ENCODE data around the gene IGFBP7.

The IGFBP7 gene

DNA sequence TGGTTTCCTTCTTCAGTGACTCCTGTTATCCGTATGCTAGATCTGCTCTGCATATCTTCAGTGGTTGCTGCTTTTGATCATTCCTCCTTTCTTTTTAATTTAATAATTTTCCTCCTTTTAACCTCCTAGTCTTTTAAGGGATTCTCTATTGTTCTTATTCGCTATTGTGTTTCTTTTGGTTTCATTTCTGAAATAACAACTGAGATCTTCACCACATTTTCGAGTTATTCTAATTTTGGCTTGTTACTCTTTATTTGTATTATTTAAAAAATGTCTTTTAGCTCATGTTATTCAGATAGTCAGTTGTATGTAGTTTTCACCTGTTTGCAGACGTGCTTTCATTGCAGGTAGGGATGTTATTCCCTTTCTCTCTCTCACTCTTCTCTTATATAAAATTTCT lies 24.9 kb downstream of the IGFBP7 start:
- Histone ChIP-seq H3K36me3 (peaks cover 0 to 64% (median 4%) of the 10 kb centered on the region in 11 experiments; a peak in 8 of 22 replicates), H3K4me2 (peak overlapping the region in 2 of 11 experiments; percentile 5 to 17; a peak in 3 of 22 replicates), H3K9me3 (replicated peaks in 1 of 11) (peaks cover 0 to 11% (median 0%) of the 10 kb centered on the region in 11 experiments; a peak in 2 of 22 replicates), H3K4me3 (no peak overlapping the region), H3K4me1 (peaks cover 0 to 30% (median 15%) of the 10 kb centered on the region in 10 experiments; a peak in 11 of 20 replicates), H3K9ac (no peak overlapping the region), H4K20me1 (no peaks in the 10 kb centered on the region), H3K27me3 (no peaks in the 10 kb centered on the region), H3K27ac (no peak overlapping the region)
- TF ChIP-seq Cebpa-rat (IDR thresholded peaks at IDR 0.05), result no peak

DNA sequence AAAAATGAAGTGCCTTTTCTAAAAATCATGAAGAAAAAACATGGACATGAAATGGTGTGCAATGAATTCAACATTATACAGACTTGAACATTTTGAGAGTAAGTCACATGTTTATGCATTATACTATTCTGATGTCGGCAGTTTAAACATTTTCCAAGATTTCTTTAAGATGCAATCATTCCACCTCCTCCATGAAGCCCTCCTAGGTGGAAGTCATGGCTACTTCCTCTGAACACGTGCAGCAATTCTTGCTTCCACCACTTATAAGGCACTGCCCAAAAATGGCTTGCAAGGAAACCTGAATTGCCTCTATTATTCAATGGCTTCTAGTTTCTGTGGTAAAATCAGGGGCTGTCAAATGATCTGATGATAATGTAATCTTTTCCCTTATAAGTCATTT lies 25.8 kb downstream of the IGFBP7 start:
- Histone ChIP-seq H3K27ac (no peak overlapping the region), H3K4me2 (no peak overlapping the region), H3K4me3 (no peak overlapping the region), H3K4me1 (peaks cover 0 to 30% (median 8%) of the 10 kb centered on the region in 10 experiments; a peak in 8 of 20 replicates), H3K36me3 (peaks cover 0 to 63% (median 4%) of the 10 kb centered on the region in 11 experiments; a peak in 8 of 22 replicates), H4K20me1 (no peaks in the 10 kb centered on the region), H3K27me3 (no peaks in the 10 kb centered on the region), H3K9me3 (replicated peaks in 1 of 11) (peaks cover 0 to 11% (median 0%) of the 10 kb centered on the region in 11 experiments; a peak in 2 of 22 replicates), H3K9ac (no peak overlapping the region)
- no peak for TF ChIP-seq Cebpa-rat (IDR thresholded peaks at IDR 0.05)

DNA sequence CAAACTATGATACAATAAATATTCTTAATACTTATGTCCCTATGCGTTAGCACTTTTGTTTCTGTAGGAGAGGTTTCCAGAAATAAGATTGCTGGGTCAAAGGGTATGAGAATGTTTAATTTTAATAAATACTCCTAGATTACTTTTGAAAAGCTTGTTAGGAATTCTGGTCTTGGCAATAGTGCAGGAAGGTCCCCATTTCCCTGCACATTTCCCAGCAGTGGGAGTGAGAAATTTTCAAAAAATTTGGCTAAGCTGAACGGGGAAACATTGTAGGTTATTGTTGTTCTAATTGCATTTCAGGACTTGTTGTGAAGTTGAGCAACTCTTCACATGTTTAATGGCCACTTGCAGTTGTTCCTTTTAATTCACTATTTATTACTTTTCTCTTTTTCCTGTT lies 27.1 kb downstream of the IGFBP7 start:
- Histone ChIP-seq H3K27ac (no peak overlapping the region), H3K4me2 (no peak overlapping the region), H3K36me3 (peaks cover 0 to 63% (median 4%) of the 10 kb centered on the region in 11 experiments; a peak in 8 of 22 replicates)

DNA sequence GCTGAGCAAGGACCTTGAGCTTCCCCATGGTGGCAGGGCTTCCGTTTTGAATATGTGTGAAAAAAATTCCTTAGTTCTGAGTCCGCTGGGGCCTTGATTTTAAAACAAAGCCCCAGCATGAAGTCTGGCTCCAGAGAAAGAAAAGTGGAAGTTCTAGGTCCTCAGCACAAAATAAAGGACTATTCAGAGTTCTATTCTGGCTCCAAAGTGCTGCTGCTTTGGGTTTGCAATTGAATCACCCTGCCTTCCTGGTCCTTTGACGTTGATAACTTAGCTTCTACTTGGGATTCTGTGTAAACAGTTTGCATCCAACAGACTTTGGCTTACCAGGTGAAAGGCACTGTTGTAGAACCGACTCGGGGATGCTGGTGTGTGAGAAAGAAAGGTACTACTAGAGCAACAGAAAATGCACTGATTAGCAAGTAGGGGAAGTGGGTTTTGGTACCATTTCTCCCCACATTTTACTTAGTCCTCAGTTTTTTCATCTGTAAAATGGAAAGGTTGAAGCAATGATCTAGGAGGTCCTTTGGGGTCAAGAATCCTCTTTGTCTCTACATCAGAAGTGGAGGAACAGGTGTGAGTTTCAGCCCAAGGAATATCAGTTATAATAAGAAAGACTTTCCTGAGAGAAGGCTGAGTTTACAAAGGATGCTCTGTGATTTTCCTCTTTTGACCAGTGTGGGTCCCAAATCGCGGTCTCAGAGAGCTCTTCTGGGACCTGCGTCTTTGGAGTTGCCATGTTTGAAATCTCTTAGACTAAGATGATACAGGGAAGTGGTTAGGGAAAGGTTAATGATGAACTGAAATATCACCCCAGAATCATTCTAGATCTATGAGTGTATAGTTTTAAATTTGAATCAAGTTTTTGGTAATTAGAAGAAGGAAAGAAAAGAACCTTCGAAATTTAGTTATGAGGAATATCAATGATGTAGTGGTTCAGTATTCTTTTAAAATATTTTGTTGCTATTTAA lies 28.2 kb downstream of the IGFBP7 start:
- no peak for TF ChIP-seq Cebpa-rat (IDR thresholded peaks at IDR 0.05)
- Histone ChIP-seq H3K4me1 (peaks cover 0 to 31% (median 8%) of the 10 kb centered on the region in 10 experiments; a peak in 7 of 20 replicates), H3K27me3 (no peaks in the 10 kb centered on the region), H3K4me2 (peak overlapping the region in 4 of 11 experiments; percentile 2 to 55 (median 46); a peak in 5 of 22 replicates), H3K36me3 (peaks cover 0 to 64% (median 2%) of the 10 kb centered on the region in 11 experiments; a peak in 8 of 22 replicates), H3K9ac (no peak overlapping the region), H3K9me3 (replicated peaks in 1 of 11) (peaks cover 0 to 11% (median 0%) of the 10 kb centered on the region in 11 experiments; a peak in 2 of 22 replicates), H4K20me1 (no peaks in the 10 kb centered on the region; a peak in 1 of 22 replicates), H3K27ac (peak overlapping the region in 2 of 11 experiments; percentile 30 to 51; a peak in 3 of 22 replicates), H3K4me3 (no peak overlapping the region)

More for the DNA sequence above, 27.1 kb downstream of the IGFBP7 start:
- H3K9ac ChIP-seq, result no peak overlapping the region
- H3K9me3 ChIP-seq (replicated peaks in 1 of 11), result peaks cover 0 to 11% (median 0%) of the 10 kb centered on the region in 11 experiments; a peak in 2 of 22 replicates
- no peaks in the 10 kb centered on the region for H3K27me3 ChIP-seq
- H3K4me3 ChIP-seq, result no peak overlapping the region
- H3K4me1 ChIP-seq, result peaks cover 0 to 31% (median 8%) of the 10 kb centered on the region in 10 experiments; a peak in 7 of 20 replicates
- H4K20me1 ChIP-seq, result no peaks in the 10 kb centered on the region; a peak in 1 of 22 replicates
- TF ChIP-seq Cebpa-rat (IDR thresholded peaks at IDR 0.05), result no peak

DNA sequence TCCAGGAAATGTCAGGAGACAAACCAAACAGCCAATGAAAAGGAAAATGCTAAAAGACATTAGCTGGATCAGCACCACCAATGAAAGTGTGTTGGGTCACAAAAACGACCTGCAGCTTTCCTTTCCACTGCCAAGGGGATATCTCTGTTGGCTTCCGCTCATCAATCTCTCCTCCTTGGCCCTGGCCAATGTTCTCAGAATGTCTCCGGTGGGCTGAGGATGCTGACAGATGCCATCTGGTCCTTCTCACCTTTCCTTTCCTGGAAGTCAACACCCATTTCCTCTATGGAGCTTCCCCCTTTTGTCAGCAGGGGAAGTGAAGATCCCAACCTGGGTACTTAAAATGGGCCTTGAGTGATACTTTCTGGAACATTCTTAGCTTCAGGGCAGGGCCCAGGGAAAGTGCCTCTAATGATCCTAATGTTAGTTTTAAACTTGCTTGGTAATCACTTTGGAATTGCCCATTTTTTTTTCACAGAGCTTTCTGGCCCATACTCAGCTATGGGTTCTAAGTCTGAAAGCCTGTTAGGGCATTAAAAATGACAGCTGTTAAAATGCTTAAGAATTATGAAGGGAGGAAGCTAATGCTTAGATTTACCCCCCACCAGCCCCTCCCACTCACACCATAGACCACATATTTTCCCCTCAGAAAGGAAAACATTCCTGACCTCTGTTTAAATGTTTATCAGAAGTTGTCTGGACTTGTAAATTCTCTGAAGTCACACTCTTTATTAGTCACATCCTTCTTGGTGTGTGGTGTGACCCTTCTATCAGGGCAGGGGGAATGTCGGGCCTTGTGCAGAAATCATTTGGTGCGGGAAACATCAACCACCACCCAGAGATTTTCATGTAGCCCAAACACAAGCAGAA lies 29.2 kb downstream of the IGFBP7 start:
- no peaks in the 10 kb centered on the region for H3K27me3 ChIP-seq
- TF ChIP-seq Cebpa-rat (IDR thresholded peaks at IDR 0.05), result no peak
- H3K36me3 ChIP-seq, result peaks cover 0 to 63% (median under 1%) of the 10 kb centered on the region in 11 experiments; a peak in 9 of 22 replicates
- H3K4me2 ChIP-seq, result peak overlapping the region in 5 of 11 experiments; percentile 2 to 55 (median 39); a peak in 8 of 22 replicates
- peaks cover 0 to 4% (median 0%) of the 10 kb centered on the region in 11 experiments; a peak in 1 of 22 replicates for H3K9me3 ChIP-seq (replicated peaks in 1 of 11)
- H3K4me3 ChIP-seq, result no peak overlapping the region
- peaks cover 0 to 31% (median 8%) of the 10 kb centered on the region in 10 experiments; a peak in 7 of 20 replicates for H3K4me1 ChIP-seq
- H3K9ac ChIP-seq, result no peak overlapping the region
- H4K20me1 ChIP-seq, result no peaks in the 10 kb centered on the region; a peak in 1 of 22 replicates
- peak overlapping the region in 4 of 11 experiments; percentile 14 to 51 (median 38); a peak in 5 of 22 replicates for H3K27ac ChIP-seq

DNA sequence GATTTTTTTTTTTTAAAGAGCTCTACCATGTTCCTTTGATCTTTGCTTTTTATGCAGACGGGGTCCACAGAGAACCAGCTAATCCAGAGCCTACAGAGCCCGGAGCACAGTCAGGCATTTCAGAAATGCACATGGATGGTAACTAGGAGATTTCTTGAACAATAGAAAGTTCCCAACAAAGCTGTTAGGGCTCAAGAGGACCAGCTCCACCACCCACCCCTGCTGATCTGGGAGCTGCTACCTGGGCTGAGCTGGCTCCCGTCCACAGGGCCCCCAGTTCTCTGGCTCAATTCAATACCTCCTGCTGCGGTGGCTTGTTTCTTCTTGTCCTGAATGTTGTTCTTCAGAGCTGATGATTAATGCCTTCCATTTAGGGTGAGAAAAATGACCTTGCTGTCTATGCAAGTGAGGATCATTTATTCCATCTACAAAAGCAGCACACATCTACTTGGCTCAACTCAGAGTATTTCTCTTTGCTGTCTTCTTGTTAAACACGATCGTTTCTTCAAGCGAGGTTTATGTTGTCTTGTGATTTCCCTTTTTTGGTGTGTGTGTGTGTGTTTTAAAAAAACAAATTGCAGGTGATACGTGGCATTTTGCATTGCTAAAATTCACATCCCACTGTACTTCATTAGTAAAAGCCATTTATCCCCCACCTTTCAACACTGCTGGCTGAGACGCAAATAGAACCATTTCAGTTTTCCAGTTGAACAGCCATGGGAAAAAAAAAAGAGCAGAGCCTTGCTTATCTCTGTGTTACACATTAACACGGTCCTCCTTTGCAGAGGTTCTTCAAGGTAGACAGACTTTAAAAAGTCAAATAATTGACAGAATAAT lies 31.3 kb downstream of the IGFBP7 start:
- Histone ChIP-seq H3K27ac (no peak overlapping the region), H3K4me1 (peaks cover 0 to 31% (median 8%) of the 10 kb centered on the region in 10 experiments; a peak in 7 of 20 replicates)

DNA sequence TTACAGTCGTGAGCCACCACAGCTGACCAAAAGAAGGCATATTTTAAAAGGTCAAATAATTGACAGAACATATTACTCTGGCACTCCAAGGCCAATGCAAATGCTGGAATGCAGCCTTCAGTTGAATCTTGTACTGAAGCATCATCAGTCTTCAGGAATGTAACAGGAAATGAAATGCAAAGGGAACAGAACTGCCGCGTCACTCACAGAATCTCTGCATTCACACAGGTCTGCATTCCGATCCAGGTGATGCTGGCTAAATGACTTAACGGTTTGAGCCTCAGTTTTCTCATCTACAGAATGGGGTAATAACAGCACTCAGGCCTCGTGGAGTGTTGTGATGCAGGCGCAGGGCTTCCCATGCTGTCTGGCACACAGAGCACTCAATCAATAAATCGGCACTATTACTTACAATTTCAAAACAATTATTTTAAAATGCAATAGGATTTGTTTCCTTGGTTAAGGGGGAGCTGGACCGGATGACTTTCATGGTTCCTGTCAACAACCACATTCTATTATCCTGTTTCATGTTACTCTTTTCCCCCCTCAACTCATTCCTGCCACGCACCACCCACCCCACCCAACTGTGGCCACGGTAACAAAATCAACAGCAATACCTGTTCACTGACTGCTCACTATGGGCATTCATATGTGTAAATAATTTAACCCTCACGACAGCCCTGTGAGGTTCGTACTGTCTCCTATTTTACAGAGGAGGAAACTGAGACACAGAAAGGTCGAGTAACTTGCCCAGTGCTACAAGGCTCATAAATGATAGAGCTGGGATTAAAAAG lies 32.4 kb downstream of the IGFBP7 start:
- H3K9me3 ChIP-seq (replicated peaks in 1 of 11), result no peaks in the 10 kb centered on the region
- peaks cover 0 to 71% (median 0%) of the 10 kb centered on the region in 11 experiments; a peak in 9 of 22 replicates for H3K36me3 ChIP-seq
- no peak for TF ChIP-seq Cebpa-rat (IDR thresholded peaks at IDR 0.05)
- no peak overlapping the region for H3K9ac ChIP-seq
- H3K27ac ChIP-seq, result no peak overlapping the region
- peaks cover 0 to 31% (median 8%) of the 10 kb centered on the region in 10 experiments; a peak in 7 of 20 replicates for H3K4me1 ChIP-seq
- no peak overlapping the region for H3K4me2 ChIP-seq
- no peaks in the 10 kb centered on the region for H3K27me3 ChIP-seq
- no peaks in the 10 kb centered on the region; a peak in 1 of 22 replicates for H4K20me1 ChIP-seq
- no peak overlapping the region for H3K4me3 ChIP-seq

More for the DNA sequence above, 31.3 kb downstream of the IGFBP7 start:
- no peak overlapping the region for H3K9ac ChIP-seq
- H3K4me2 ChIP-seq, result no peak overlapping the region
- H4K20me1 ChIP-seq, result no peaks in the 10 kb centered on the region; a peak in 1 of 22 replicates
- no peak overlapping the region for H3K4me3 ChIP-seq
- H3K36me3 ChIP-seq, result peaks cover 0 to 68% (median 0%) of the 10 kb centered on the region in 11 experiments; a peak in 9 of 22 replicates
- TF ChIP-seq Cebpa-rat (IDR thresholded peaks at IDR 0.05), result no peak
- H3K27me3 ChIP-seq, result no peaks in the 10 kb centered on the region
- no peaks in the 10 kb centered on the region for H3K9me3 ChIP-seq (replicated peaks in 1 of 11)
